Measurements from ENCODE around the gene SDCCAG8.
A peak's percentile ranks its signal among the peaks of the same experiment; 100 is the strongest.
"Not testable (repeated sequence)": the region's sequence is repeated elsewhere in the genome, so short reads cannot be mapped to it uniquely, and the experiment has no call there.

The SDCCAG8 gene

DNA sequence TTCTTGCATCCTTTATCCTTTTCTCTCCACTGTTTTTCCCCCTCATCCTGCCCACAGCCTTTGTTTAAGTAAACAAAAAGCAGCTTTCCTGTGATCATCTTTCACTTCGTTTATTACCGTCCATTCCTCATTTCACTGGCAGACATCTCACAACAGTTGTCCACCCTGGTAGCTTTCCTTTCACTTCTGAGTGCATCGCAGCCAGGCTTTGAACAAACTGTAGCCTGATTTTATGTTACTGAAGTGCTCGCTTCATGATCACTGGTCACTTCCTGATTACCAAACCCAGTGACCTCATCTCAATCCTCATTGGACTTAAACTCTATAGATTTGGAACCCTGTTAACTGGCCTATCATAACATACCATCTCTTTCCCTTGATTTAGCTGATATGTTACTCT is 67.7 kb downstream of the SDCCAG8 start:
- no peak for DNase-seq (ENCODE audit: low read depth in 1 of 2, low spot score in 1 of 2)

DNA sequence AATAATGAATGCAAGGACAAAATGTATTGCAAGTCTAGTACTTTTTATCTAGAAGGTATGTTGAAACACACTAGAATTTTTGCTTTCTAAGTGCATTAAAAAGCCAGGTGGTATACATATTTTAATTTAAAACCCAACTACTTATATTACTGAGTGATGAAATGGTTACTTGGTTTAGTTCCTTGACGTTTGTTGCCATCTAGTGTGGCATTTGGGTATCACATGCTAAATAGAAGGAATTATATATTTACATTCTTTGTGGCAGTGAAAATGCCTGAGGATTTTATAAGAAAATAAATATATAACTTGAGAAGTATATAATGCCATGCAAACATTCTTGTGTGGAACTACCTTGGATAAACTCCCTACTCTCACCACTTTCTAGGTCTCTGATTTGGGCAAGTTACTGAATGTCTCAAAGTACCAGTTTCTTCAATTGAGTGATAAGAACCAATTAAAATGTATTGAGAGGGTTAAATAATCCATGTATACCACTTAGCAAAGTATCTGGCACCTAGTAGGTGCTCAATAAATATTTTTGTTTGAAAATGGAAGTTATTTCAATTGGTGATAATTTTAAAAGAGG is 69.6 kb downstream of the SDCCAG8 start:
- peak in 1 of 2 donors; percentile 35 for DNase-seq (ENCODE audit: low read depth in 1 of 2, low spot score in 1 of 2)

DNA sequence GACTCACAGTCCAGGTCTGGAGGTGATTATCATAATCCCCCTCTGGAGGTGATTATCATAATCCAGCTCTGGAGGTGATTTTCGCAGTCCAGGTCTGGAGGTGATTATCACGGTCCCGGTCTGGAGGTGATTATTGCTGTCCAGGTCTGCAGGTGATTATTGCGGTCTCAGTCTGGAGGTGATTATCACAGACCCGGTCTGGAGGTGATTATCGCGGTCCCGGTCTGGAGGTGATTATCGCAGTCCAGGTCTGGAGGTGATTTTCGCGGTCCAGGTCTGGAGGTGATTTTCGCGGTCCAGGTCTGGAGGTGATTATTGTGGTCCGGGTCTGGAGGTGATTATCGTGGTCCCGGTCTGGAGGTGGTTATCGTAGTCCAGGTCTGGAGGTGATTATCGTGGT is 76.6 kb downstream of the SDCCAG8 start:
- DNase-seq (ENCODE audit: low read depth in 1 of 2, low spot score in 1 of 2), result no peak

DNA sequence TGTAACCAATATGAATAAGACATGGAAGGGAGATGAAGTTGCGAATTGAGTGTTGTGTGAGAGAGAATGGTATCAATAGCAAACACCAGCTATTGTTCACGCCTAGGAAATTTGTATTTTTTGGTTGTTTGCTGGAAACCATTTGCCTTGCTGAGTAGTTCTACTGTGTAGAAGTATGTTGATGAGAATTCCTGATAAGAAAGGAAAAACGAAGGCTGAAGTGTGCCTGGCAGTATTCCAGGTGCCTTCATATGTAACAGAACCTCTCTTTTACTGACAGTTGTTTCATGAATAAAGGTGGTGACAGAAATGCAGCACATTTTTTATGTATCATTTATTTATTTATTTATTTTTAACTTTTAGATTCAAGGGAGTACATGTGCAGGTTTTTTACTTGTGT is 79.5 kb downstream of the SDCCAG8 start:
- no peak for DNase-seq (ENCODE audit: low read depth in 1 of 2, low spot score in 1 of 2)

DNA sequence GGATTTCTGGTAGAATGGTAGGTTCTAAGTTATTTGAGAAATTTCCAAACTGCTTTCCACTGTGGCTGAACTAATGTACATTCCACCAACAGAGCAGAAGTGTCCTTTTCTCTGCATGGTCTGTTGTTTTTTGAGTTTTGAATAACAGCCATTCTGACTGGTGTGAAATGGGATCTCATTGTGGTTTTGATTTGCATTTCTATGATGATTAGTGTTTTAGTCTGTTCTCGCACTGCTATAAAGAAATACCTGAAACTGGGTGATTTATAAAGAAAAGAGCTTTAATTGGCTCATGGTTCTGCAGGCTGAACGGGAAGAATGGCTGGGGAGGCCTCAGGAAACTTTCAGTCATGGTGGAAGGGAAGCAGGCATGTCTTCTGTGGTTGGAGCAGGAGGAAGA is 80.3 kb downstream of the SDCCAG8 start:
- no peak for DNase-seq (ENCODE audit: low read depth in 1 of 2, low spot score in 1 of 2)

DNA sequence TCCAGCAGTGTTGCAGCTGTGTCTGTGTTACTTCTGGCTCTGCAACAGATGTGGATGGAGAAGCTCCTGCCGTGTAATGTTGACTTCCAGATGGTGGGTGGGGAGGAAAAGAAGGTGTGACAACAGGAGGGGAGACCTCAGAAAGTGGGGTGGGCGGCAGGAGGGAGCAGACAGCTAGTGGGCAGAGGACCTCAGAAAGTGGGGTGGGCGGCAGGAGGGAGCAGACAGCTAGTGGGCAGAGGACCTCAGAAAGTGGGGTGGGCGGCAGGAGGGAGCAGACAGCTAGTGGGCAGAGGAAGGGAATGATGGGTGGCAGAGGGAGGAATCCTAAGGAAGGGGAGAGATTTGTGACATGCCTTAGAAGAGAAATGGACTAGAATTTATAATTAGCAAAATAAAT is 83.0 kb downstream of the SDCCAG8 start:
- DNase-seq (ENCODE audit: low read depth in 1 of 2, low spot score in 1 of 2), result not testable (repeated sequence)

DNA sequence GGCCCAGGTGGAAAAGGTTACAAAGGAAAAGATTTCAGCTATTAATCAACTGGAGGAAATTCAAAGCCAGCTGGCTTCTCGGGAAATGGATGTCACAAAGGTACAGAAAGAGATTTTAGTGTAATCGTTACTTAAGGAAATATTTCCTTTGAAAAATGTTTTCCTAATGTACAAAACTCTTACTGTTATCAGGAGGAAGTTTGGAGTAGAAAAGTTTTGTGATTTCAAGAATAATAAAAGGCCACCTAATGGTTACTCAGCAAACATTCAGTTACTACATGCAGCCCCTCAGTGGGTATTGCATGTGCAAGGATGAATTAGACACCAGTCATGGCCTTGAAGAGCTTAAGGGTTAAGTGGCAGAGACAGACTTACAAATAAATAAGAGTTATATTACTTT is 85.2 kb downstream of the SDCCAG8 start:
- no peak for DNase-seq (ENCODE audit: low read depth in 1 of 2, low spot score in 1 of 2)

DNA sequence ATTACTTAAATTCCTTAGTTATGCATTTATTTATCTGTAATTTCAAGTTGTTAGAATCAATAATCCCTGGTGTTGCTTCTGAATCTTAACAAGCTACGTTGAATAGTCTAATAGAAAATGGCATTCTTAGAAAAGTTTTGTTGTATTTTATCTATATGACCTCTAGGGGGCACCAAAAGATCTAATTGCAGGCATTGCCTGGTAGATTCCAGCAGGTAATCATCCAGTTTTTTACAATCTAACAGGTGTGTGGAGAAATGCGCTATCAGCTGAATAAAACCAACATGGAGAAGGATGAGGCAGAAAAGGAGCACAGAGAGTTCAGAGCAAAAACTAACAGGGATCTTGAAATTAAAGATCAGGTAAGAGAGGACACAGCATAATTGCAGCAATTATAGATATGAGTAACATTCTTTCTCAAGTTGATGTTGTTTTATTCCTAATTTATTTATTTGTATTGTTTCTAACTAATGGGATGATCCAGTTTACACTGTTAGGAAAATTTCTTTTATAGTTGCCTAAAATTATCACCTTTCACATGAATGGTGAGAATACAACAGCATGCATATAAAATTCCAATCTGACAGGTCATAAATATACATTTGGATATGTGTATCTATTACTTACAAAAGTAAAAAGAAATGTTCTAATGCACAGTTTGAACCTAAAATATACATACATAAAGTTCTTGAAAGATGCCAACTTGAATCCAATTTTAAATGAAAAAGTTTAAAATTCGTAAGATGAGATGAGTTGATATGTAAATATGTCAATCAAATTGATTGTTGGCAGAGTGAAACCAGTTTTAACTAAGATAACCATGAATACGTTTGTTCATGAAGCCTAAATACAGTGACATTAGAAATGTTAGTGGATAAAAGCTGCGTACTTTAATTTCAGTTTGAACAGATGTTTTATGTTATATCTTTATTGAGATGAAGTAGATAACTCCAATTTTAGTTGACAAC is 88.4 kb downstream of the SDCCAG8 start:
- no peak for DNase-seq (ENCODE audit: low read depth in 1 of 2, low spot score in 1 of 2)

DNA sequence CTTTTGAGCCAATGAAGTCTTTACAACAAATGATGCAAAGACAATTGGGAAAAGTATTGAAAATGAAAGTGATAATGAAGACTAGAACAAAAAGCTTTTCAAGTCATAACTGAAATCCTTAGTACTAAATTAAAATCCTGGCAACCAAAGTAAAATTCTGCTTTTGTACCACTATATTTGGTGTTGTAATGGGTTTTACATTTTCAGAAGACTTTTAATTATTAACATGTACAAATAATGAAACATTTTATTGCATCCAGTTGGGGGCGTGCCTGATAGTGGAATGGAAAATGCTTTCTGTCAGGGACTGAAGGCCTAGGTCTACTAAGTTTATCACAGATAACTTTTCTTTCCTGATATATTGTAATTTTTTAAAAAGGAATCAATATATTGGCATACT is 89.4 kb downstream of the SDCCAG8 start:
- no peak for DNase-seq (ENCODE audit: low read depth in 1 of 2, low spot score in 1 of 2)

DNA sequence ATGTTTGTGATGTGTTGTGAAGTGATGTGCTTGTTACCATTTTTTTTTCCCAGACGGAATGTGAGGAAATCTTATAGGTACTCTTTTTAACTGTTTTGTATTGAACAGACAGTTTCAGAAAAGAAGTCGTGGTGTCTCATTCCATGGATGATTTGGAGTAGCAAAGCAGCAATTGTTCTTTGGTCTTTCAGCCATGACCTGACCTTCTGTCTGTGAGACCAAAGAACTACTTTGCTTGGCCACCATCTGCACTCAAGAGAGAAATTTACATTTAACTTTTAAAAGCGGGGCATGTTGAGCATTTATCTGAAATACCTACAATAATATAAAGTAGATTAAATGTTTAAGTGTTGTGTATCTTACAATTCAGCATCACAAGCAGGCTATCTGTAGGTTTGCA is 90.2 kb downstream of the SDCCAG8 start:
- DNase-seq (ENCODE audit: low read depth in 1 of 2, low spot score in 1 of 2), result no peak

DNA sequence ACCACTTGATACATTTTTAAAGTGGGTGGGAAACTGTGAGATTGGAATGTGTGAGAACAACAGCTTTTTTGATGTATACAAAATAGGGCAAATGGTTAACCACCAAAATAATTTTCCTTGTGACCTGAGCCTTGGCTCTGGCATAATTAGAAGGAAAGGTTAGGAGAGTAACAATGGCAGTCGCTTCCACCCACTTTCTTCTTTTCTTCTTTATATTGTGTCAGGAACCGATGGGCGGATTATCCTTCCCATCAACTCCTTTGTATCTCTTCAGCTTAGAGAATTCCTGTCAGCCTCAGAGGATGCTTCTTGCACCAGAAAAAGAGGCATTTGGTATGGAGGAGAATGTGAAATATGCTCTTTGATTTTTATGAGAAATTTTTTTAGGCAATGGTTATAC is 90.6 kb downstream of the SDCCAG8 start:
- no peak for DNase-seq (ENCODE audit: low read depth in 1 of 2, low spot score in 1 of 2)

DNA sequence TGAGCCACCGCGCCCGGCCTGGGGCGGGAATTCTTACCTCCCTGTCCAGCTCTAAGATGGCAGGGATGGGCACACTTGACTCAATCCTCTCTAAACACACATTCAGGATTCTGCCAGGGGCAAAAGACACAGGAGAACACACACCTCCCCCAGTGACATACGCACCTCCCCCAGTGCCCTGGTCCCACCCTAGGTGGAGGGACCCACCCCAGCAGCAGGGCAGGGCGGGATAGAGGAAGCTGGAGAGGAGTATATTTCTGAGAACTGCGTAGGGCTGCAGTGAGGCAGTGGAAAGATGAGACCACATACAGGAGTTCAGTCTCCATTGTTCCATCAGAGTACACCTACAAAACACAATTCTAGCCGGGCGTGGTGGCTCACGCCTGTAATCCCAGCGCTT is 92.5 kb downstream of the SDCCAG8 start:
- no peak for DNase-seq (ENCODE audit: low read depth in 1 of 2, low spot score in 1 of 2)

DNA sequence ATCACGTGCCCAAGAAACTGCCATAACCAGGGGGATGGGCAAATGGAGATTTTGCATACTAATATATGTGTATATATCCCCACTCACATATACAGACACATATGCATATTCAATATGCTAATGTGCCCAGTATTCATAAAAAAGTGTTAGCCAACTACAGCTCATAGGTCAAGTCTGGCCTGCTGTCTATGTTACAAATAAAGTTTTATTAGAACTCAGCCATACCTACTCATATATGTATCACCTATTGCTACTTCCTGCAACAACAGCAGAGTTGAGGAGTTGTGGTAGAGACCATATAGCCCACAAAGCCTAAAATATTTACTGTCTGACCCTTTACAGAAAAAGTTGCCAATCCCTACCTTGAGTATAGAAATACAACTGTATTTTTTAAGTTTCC is 93.3 kb downstream of the SDCCAG8 start:
- no peak for DNase-seq (ENCODE audit: low read depth in 1 of 2, low spot score in 1 of 2)

DNA sequence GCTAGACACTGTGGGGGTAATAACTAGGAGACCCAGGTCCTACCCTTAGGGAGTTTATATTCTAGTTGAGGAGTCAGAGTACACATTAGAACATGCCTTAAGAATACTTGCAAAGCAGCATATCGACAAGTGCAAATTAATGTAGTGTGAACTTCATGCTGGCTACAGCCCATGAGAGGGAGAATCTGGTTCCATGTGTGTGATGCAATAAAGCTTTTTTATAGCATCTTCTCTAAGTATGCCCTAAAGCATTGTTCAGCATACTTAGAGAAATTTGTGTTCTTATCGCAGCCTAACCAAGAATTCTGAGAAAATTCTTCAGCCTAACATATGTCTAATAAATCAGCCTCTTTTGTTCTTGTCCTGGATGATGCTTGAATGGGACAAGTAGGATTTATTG is 95.5 kb downstream of the SDCCAG8 start:
- DNase-seq (ENCODE audit: low read depth in 1 of 2, low spot score in 1 of 2), result no peak

DNA sequence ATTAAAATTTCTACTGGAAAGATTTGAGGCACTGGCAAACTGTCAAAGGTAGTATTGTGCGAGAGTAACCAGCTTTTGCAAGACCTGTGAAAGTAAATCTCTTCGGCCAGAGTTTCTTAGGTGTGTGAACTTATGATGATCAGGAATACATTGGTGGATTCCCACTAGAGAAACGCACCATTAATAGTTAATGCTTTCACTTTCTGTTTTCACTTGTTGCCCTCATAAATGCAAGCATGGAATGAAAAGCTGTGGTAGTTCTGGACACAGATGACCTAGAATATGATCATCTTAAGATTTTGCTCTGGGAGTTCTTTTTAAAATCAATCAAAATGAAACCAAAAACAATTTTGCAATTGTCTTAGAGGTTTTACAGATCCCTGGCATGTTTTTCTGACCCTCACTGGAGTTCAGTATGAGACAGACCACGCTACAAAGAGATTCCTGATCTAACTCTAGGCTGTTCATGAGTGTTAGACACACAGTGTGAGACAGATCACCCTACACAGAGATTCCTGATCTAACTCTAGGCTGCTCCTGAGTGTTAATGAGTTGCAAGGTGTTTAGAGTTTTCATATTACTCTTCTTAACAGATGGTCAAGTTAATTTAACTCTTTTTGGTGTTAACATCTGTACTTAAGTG is 98.8 kb downstream of the SDCCAG8 start:
- DNase-seq (ENCODE audit: low read depth in 1 of 2, low spot score in 1 of 2), result no peak

DNA sequence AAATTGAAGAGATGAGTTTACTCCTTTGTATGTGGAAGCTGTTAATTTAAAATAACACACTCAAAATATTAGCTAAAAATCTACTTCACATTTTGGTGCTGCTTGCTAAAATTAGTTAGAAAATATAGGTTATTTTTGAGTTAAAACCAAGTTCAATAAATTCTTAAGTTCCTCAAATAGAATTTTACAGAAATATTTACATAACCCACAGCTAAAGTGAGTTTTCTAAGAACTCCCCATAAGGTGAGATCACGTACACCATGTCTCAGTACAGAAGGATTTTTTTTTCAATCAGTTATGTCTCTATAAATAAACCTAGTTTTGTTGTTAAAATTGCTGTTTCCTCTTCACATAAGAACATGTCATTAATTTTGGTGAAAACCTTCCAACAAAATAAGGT is 108.0 kb downstream of the SDCCAG8 start:
- DNase-seq (ENCODE audit: low read depth in 1 of 2, low spot score in 1 of 2), result no peak

DNA sequence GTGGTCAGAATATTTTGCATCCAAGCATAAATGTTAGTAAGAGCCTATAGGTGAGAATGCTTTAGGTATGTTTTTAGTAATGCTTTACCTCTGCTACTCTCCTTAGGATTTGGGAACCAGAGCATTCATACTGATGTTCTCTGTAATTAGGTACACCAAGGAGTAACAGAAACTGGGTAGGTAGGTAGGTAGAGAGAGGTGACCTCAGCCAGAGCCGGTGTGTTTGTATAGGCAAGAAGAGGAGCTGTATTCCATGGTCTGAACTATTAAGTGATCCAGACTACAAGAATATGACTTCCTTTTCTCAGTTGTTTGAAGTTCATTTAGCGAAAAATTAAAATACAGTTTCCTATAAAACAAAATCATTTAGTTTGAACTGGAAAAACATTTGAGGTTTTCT is 108.5 kb downstream of the SDCCAG8 start:
- DNase-seq (ENCODE audit: low read depth in 1 of 2, low spot score in 1 of 2), result no peak

DNA sequence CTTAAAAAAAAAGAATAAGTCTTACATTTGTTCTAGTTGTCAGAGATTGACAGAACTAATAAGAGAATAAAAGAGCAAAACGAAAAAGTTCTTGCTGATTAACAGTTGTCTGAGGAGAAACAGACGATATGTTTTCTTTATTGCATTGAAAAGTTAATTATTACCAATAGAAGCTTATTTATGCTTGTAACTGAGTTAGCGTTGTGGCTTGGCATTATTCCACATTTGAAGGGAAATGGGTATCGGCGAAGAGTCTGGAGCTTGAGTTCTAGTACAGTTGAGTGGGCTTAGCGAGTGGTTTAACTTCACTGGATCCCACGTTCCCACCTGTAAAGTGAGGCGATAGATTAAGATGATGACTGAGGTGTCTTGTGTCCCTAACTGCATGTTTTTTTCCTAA is 109.0 kb downstream of the SDCCAG8 start:
- no peak for DNase-seq (ENCODE audit: low read depth in 1 of 2, low spot score in 1 of 2)

DNA sequence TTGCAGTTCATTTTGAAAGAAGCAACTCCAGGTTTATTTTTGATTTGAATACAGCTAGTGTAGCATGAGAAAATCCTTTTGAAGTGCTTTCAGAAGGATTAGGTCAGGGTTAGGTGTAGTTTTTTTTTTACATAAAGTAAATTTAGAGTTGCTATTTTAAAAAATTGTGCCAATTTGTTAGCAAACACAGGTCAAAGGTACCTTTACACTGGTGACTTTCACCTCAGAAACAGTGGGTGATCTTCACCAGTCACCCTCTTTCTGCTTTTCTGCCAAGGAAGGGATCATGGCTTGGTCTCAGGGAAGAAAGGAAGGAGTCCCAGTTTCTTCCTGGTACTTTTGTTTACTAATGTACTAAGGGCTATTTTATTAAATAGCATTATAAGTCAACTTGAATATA is 111.5 kb downstream of the SDCCAG8 start:
- no peak for DNase-seq (ENCODE audit: low read depth in 1 of 2, low spot score in 1 of 2)

DNA sequence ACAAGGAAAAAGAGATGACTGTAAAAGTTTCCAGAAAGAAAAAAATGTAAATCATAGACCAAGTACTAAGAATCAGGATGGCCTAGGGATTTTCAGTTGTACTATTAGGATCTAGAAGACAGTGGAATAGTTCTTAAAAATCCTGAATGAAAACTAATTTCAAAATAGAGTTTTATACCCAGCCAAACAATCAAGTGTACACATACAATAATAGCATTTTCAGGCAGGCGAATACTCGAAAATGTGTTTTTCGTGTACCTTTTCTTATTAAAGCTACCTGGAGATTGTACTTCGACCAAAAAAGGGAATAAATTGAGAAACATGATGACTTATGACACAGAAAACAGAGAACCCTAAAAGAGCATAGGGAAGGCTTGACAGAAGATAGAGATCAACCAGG is 118.6 kb downstream of the SDCCAG8 start:
- no peak for DNase-seq (ENCODE audit: low read depth in 1 of 2, low spot score in 1 of 2)

DNA sequence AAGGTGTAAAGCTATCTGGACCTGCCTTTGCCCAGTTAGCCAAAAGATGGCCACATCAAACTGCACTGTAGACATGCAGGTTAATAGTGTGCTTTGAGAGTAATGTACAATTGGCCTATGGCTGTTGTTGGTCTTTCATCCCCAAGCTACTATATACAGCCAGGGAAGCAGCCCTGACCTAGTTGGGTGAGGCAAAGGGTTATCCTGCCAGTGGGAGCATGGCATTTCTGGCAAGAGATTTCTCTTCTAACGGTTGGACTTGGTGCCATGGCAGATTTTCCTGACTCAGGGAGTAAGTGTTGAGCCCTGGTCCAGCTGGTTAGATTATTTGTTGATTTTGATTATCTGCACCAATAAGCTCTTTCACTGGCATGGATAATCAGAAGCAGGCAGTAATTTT is 119.8 kb downstream of the SDCCAG8 start:
- DNase-seq (ENCODE audit: low read depth in 1 of 2, low spot score in 1 of 2), result no peak

DNA sequence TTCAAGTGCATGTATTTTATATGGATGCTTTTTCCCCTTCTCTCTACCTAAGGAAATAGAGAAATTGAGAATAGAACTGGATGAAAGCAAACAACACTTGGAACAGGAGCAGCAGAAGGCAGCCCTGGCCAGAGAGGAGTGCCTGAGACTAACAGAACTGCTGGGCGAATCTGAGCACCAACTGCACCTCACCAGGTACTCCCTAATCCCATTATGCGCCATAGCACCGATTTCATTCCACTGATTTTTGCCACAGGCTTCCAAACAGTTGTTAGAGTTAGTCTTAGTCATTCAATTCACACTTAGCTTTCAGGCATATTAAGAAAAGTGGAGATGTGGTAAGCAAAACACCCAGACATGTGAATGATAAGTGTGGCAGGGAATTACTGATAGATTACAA is 122.8 kb downstream of the SDCCAG8 start:
- DNase-seq (ENCODE audit: low read depth in 1 of 2, low spot score in 1 of 2), result no peak
